B cell (primary cell): ENCODE results near the gene CDAN1. TPM values are rescaled to one million over a fixed set of nuclear protein-coding genes. Genes with fewer than 3 reads are reported as not detected.

ENCODE experiments used
- ATAC-seq: fragments of 200-7000 bp; cut with Tn5 transposase; one replicate; pipeline ENCODE4 v1.10.0; 2021; ENCODE audit warnings: low read depth, mild to moderate bottlenecking, moderate number of reproducible peaks, moderate library complexity
- CTCF ChIA-PET: fragments of 350-600 bp; sonication (Branson Sonifier 250); formaldehyde crosslinking; loops from one replicate; lab custom pipeline; 2021; ENCODE audit warnings: antibody characterized with exemption, inconsistent platforms; lab: Charles Lee
- POLR2A ChIA-PET: fragments of 350-600 bp; sonication (Branson Sonifier 250); formaldehyde crosslinking; loops from one replicate; lab custom pipeline; 2021; ENCODE audit warnings: antibody characterized with exemption; lab: Charles Lee
- DNase-seq: peaks from one replicate; pipeline ENCODE4 v3.0.0; 2013
- H2AFZ ChIP-seq: 2 replicates; pipeline ENCODE4 v1.6.1; 2012; ENCODE audit warnings: mild to moderate bottlenecking, low read depth, low read length; ENCODE audit not compliant: insufficient read depth, poor library complexity, severe bottlenecking
- H3K27ac ChIP-seq, 2 donors: 1 replicate in 1 of 2; 2 replicates in 1 of 2; pipeline ENCODE4 v1.5.1; 2012 to 2013; ENCODE audit warnings: low read length in 2 of 2, mild to moderate bottlenecking in 2 of 2, moderate library complexity in 1 of 2
- H3K27me3 ChIP-seq, 4 experiments: fragments of 200-600 bp in 1 of 4; sonication (generic) in 1 of 4; replicated peaks in 1 of 4; 1 replicate in 2 of 4; 2 replicates in 2 of 4; pipeline versions ENCODE4 v1.6.1 to v1.7.0; 2013 to 2016; ENCODE audit warnings: low read length in 3 of 4, mild to moderate bottlenecking in 2 of 4, mixed read lengths in 1 of 4, moderate library complexity in 1 of 4; ENCODE audit not compliant: insufficient read depth in 4 of 4, control insufficient read depth in 3 of 4; ENCODE audit errors: control extremely low read depth in 1 of 4
- H3K36me3 ChIP-seq, 2 experiments: replicated peaks in 1 of 2; 1 replicate in 1 of 2; 2 replicates in 1 of 2; pipeline versions ENCODE4 v1.6.1 to v1.7.1; 2013; ENCODE audit warnings: low read length in 1 of 2; ENCODE audit not compliant: insufficient read depth in 2 of 2, control insufficient read depth in 1 of 2; ENCODE audit errors: control extremely low read depth in 1 of 2, extremely low read depth in 1 of 2
- H3K4me1 ChIP-seq, 2 donors: fragments of 200-600 bp in 1 of 2; sonication (generic) in 1 of 2; 1 replicate in 1 of 2; 2 replicates in 1 of 2; pipeline versions ENCODE4 v1.5.1 to v1.6.1; 2013 to 2017; ENCODE audit warnings: low read length in 2 of 2; ENCODE audit not compliant: control insufficient read depth in 2 of 2, insufficient read depth in 2 of 2
- H3K4me2 ChIP-seq: replicated peaks from 2 replicates; pipeline ENCODE3; 2012; ENCODE audit warnings: mild to moderate bottlenecking, low read depth, low read length; ENCODE audit not compliant: poor library complexity, severe bottlenecking
- H3K4me3 ChIP-seq, 5 experiments: fragments of 200-600 bp in 1 of 5; sonication (generic) in 1 of 5; 1 replicate in 3 of 5; 2 replicates in 2 of 5; pipeline versions ENCODE4 v1.5.1 to v1.7.0; 2011 to 2016; ENCODE audit warnings: low read length in 4 of 5, mild to moderate bottlenecking in 4 of 5, low read depth in 2 of 5, control low read depth in 1 of 5, moderate library complexity in 1 of 5; ENCODE audit not compliant: insufficient read depth in 1 of 5; ENCODE audit errors: control extremely low read depth in 1 of 5, extremely low read depth in 1 of 5
- H3K79me2 ChIP-seq: fragments of 200-600 bp; sonication (generic); one replicate; pipeline ENCODE4 v1.6.0; 2016; ENCODE audit warnings: low read length; ENCODE audit not compliant: control insufficient read depth, insufficient read depth
- H3K9ac ChIP-seq: fragments of 200-600 bp; sonication (generic); 2 replicates; pipeline ENCODE4 v1.6.1; 2017; ENCODE audit warnings: mild to moderate bottlenecking, low read length, moderate library complexity
- H3K9me3 ChIP-seq, 3 donors: one replicate each; pipeline versions ENCODE4 v1.6.1 to v1.7.1; 2013; ENCODE audit warnings: low read length in 2 of 3; ENCODE audit not compliant: control insufficient read depth in 2 of 3, insufficient read depth in 1 of 3; ENCODE audit errors: control extremely low read depth in 1 of 3
- H4K20me1 ChIP-seq: 2 replicates; pipeline ENCODE4 v1.6.0; 2012; ENCODE audit warnings: mild to moderate bottlenecking, low read length; ENCODE audit not compliant: insufficient read depth, control insufficient read depth, poor library complexity, severe bottlenecking
- H3K27ac Mint-ChIP-seq: one replicate; pipeline ENCODE4 v1.8.0; 2021; ENCODE audit warnings: mixed read lengths
- H3K27me3 Mint-ChIP-seq: one replicate; pipeline ENCODE4 v1.8.0; 2021; ENCODE audit warnings: mixed read lengths
- H3K4me1 Mint-ChIP-seq: one replicate; pipeline ENCODE4 v1.8.0; 2021; ENCODE audit warnings: mixed read lengths
- H3K4me3 Mint-ChIP-seq: one replicate; pipeline ENCODE4 v1.8.0; 2021; ENCODE audit warnings: mixed read lengths
- H3K9me3 Mint-ChIP-seq: one replicate; pipeline ENCODE4 v1.8.0; 2022; ENCODE audit warnings: mixed read lengths; ENCODE audit not compliant: insufficient read depth
- CTCF ChIP-seq: fragments of 200-600 bp; IDR thresholded peaks from one replicate; pipeline ENCODE4 v1.8.0; 2022; ENCODE audit warnings: antibody characterized with exemption, mild to moderate bottlenecking
- EZH2 ChIP-seq: IDR thresholded peaks from 2 replicates; pipeline ENCODE4 v1.6.1; 2012; ENCODE audit warnings: borderline replicate concordance, low read depth, mild to moderate bottlenecking, moderate library complexity, low read length; ENCODE audit not compliant: insufficient read depth, poor library complexity, severe bottlenecking
- WGBS: methylation state at CpG from one replicate; pipeline ENCODE4 v1.1.5; 2013; ENCODE audit warnings: missing lambda C conversion rate; ENCODE audit not compliant: insufficient coverage; 5-methylcytosine and 5-hydroxymethylcytosine counted together
- intact Hi-C: fragments of 100-400 bp; cut with micrococcal nuclease; formaldehyde crosslinking; loops from one replicate; pipeline ENCODE4 v1.10.0; 2022
- polyA plus RNA-seq: library from polyadenylated mRNA; depleted of rRNA; stranded (reverse); fragments of >200 nt; gene quantifications from 2 replicates; pipeline ENCODE4 v1.2.3, GENCODE V29; 2012
- total RNA-seq, 2 donors: library from RNA; stranded (reverse); fragments of 120-200 nt in 1 of 2; gene quantifications; 1 replicate in 1 of 2; 2 replicates in 1 of 2; pipeline versions ENCODE4 v1.2.3 to v1.2.4, GENCODE V29; 2013 to 2022

The CDAN1 gene
- total and polyA plus RNA-seq, 2 donors (not counting 1 experiment from before 2014, with no cell fraction given) = 11.7 to 31.8 TPM

- H3K4me1 Mint-ChIP-seq = no peaks in the 10 kb centered on the region
- H3K27ac Mint-ChIP-seq = no peak overlapping the region
- H3K4me3 ChIP-seq = no peak overlapping the region
- H4K20me1 ChIP-seq = no peaks in the 10 kb centered on the region
- intact Hi-C loops = no loop called here
- ATAC-seq = no peak
- no peak overlapping the region for H3K9ac ChIP-seq
- no peaks in the 10 kb centered on the region for H3K9me3 Mint-ChIP-seq
- peaks cover 13 to 26% of the 10 kb centered on the region in 2 experiments for H3K36me3 ChIP-seq
- no peaks in the 10 kb centered on the region for H3K4me1 ChIP-seq
- H3K4me2 ChIP-seq = no peak overlapping the region
- no peaks in the 10 kb centered on the region for H3K9me3 ChIP-seq
- TF ChIP-seq EZH2 = no peak
- no peak for TF ChIP-seq CTCF
- H3K79me2 ChIP-seq = peaks cover 3% of the 10 kb centered on the region
- H3K27ac ChIP-seq = no peak overlapping the region
- no peak overlapping the region for H3K4me3 Mint-ChIP-seq
- H3K27me3 ChIP-seq = no peaks in the 10 kb centered on the region
- POLR2A ChIA-PET = no interaction called here
- no CpG with 5 or more reads among the region's 2 CpGs for WGBS
- H2AFZ ChIP-seq = no peak overlapping the region
- CTCF ChIA-PET = no interaction called here
- no peak for DNase-seq
- no peaks in the 10 kb centered on the region for H3K27me3 Mint-ChIP-seq
Measured at GRCh38 chr15:42775416-42775815, 38.5 kb upstream of the CDAN1 start.

GRCh38 chr15:42772901-42773300 lies 36.0 kb upstream of the CDAN1 start:
- WGBS = 100% methylated on average over 1 of the region's 2 CpGs
- H3K36me3 ChIP-seq = peaks cover 13 to 28% of the 10 kb centered on the region in 2 experiments
- POLR2A ChIA-PET = no interaction called here
- intact Hi-C loops = no loop called here
- H3K9me3 ChIP-seq = no peaks in the 10 kb centered on the region
- DNase-seq = no peak
- Mint-ChIP-seq H3K9me3 (no peaks in the 10 kb centered on the region), H3K27me3 (no peaks in the 10 kb centered on the region), H3K4me1 (no peaks in the 10 kb centered on the region), H3K4me3 (no peak overlapping the region), H3K27ac (no peak overlapping the region)
- CTCF ChIA-PET = no interaction called here
- H3K27me3 ChIP-seq = no peaks in the 10 kb centered on the region
- no peaks in the 10 kb centered on the region for H3K4me1 ChIP-seq
- TF ChIP-seq CTCF (no peak), EZH2 (no peak)
- no peak overlapping the region for H3K27ac ChIP-seq
- no peak overlapping the region for H3K4me3 ChIP-seq
- H4K20me1 ChIP-seq = no peaks in the 10 kb centered on the region
- peaks cover 3% of the 10 kb centered on the region for H3K79me2 ChIP-seq
- H3K4me2 ChIP-seq = no peak overlapping the region
- H3K9ac ChIP-seq = no peak overlapping the region
- no peak for ATAC-seq
- H2AFZ ChIP-seq = no peak overlapping the region
